GM13977 (cell line): ENCODE results near the gene ZBTB43.

Experiments used
- DNase-seq: peaks from one replicate; pipeline ENCODE4 v3.0.0; 2012; ENCODE audit warnings: low spot score
- CTCF ChIP-seq: IDR thresholded peaks from 2 replicates; pipeline ENCODE4 v1.5.1; 2012; ENCODE audit warnings: mild to moderate bottlenecking, control low read depth; ENCODE audit not compliant: insufficient read depth; ENCODE audit errors: extremely low read depth, missing control alignments
- in situ Hi-C: fragments of 300-500 bp; cut with MboI; formaldehyde crosslinking; loops from one replicate; pipeline ENCODE4 v1.12.0; 2022; ENCODE audit warnings: low sequenced_read_pairs, low pct_unique_long_range_greater_than_20kb, mixed read lengths, inconsistent platforms; ENCODE audit not compliant: unreplicated experiment

ZBTB43 gene

GRCh38 chr9:126836216-126836615, 31.4 kb downstream of the ZBTB43 start:
- TF ChIP-seq CTCF, result no peak
- DNase-seq, result no peak
- in situ Hi-C loops, result no loop called here

- TF ChIP-seq CTCF, result no peak
These were observed 33.4 kb downstream of the ZBTB43 start for GRCh38 chr9:126838055-126838811.

GRCh38 chr9:126838895-126839294, 34.1 kb downstream of the ZBTB43 start:
- TF ChIP-seq CTCF, result no peak
- peak; percentile 75 for DNase-seq
- in situ Hi-C loops, result no loop called here

More at GRCh38 chr9:126838055-126838811, 33.4 kb downstream of the ZBTB43 start:
- DNase-seq, result peak; percentile 36
- in situ Hi-C loops, result no loop called here

- no peak for TF ChIP-seq CTCF
- in situ Hi-C loops, result no loop called here
- no peak for DNase-seq
These were observed 34.5 kb downstream of the ZBTB43 start for GRCh38 chr9:126839301-126839700.

DNA sequence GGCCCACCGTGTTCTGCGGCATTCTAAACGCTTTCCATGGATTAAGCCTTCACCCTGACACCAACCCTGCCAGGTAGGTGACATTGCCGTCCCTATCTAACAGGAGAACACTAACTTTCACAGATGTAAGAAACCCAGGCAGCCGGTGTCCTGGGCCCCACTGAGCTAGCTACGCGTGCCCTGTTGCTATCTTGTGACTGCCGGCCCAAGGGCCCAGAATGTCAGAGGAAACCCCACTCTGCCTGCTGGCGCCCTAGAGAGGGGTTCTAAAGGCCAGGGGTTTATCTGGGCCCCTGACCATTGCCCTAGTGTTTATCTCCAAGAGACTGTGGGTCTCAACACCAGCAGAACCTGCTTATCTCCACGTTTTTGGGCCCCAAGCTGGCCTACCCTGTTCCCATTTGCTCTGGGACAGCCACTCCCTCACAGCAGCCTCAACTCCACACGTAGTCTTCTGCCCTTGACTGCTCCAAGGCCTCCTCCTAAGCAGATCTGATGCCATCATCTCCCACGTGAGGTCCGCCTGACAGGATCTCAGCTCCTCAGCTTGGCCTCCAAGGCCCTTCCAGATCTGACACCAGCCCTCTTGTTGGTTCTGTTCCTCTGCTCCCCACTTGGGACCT, 37.5 kb downstream of the ZBTB43 start:
- no peak for TF ChIP-seq CTCF
- in situ Hi-C loops, result no loop called here
- DNase-seq, result no peak

GRCh38 chr9:126842977-126843799, 38.3 kb downstream of the ZBTB43 start:
- in situ Hi-C loops, result no loop called here
- TF ChIP-seq CTCF, result no peak
- peak; percentile 32 for DNase-seq
